Erythroblast (primary cell): Measurements from ENCODE around the gene IFI6.
"Not testable (repeated sequence)": the region's sequence is repeated elsewhere in the genome, so short reads cannot be mapped to it uniquely, and the experiment has no call there.

Experiments
- GATA1 ChIP-seq: IDR thresholded peaks from 2 replicates; pipeline ENCODE4 v1.6.1; 2011; ENCODE audit warnings: low read depth, mild to moderate bottlenecking, control low read depth, low read length, moderate library complexity
- POLR2A ChIP-seq: IDR thresholded peaks from 2 replicates; pipeline ENCODE4 v1.6.1; 2011; ENCODE audit warnings: mild to moderate bottlenecking, low read length

DNA sequence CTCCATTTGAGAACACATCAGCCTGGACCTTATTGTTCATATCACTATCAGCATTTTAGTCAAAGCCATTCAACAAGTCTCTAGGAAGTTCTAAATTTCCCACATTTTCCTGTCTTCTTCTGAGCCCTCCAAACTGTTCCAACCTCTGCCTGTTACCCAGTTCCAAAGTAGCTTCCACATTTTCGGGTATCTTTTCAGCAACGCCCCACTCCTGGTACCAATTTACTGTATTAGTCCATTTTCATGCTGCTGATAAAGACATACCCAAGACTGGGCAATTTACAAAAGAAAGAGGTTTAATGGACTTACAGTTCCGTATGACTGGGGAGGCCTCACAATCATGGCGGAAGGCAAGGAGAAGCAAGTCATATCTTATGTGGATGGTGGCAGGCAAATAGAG is 9.6 kb upstream of the IFI6 start:
- not testable (repeated sequence) for TF ChIP-seq POLR2A, GATA1
